Heart right ventricle (tissue), 16 donors: ENCODE results near the gene PRG2. TPM values are rescaled to one million over a fixed set of nuclear protein-coding genes. Genes with fewer than 3 reads are reported as not detected.
A peak's percentile ranks its signal among the peaks of the same experiment; 100 is the strongest.

ENCODE experiments used
- ATAC-seq, 8 donors: fragments of 200-7000 bp; cut with Tn5 transposase; one replicate each; pipeline ENCODE4 v1.9.1; 2020; ENCODE audit warnings: mild to moderate bottlenecking in 8 of 8, moderate library complexity in 8 of 8, moderate number of reproducible peaks in 1 of 8
- DNase-seq, 2 donors: peaks; one replicate each; pipeline ENCODE4 v3.0.0-alpha.2; 2020
- H3K27ac ChIP-seq, 10 donors: fragments of 200-600 bp; sonication (generic) in 2 of 10; one replicate each; pipeline versions ENCODE4 v1.5.0 to v1.8.0; 2020 to 2022; ENCODE audit warnings: mild to moderate bottlenecking in 3 of 10
- H3K27me3 ChIP-seq, 7 donors: fragments of 200-600 bp; one replicate each; pipeline ENCODE4 v1.8.0; 2021 to 2022; ENCODE audit warnings: mild to moderate bottlenecking in 2 of 7
- H3K36me3 ChIP-seq, 9 donors: fragments of 200-600 bp; sonication (generic) in 1 of 9; one replicate each; pipeline versions ENCODE4 v1.5.0 to v1.8.0; 2020 to 2022; ENCODE audit warnings: mild to moderate bottlenecking in 2 of 9
- H3K4me1 ChIP-seq, 9 donors: fragments of 200-600 bp; sonication (generic) in 1 of 9; one replicate each; pipeline versions ENCODE4 v1.5.0 to v1.8.0; 2020 to 2022; ENCODE audit warnings: mild to moderate bottlenecking in 4 of 9
- H3K4me3 ChIP-seq, 10 donors: fragments of 200-600 bp; sonication (generic) in 2 of 10; one replicate each; pipeline versions ENCODE4 v1.5.0 to v1.8.0; 2020 to 2022; ENCODE audit warnings: mild to moderate bottlenecking in 7 of 10, moderate library complexity in 2 of 10
- H3K9me3 ChIP-seq, 11 donors: fragments of 200-600 bp in 10 of 11; sonication (generic) in 2 of 11; one replicate each; pipeline versions ENCODE4 v1.5.0 to v1.8.0; 2013 to 2022; ENCODE audit warnings: mild to moderate bottlenecking in 2 of 11, control low read depth in 1 of 11, moderate library complexity in 1 of 11
- WGBS, 2 donors: extraction: QIAGEN DNeasy Blood & Tissue Kit; methylation state at CpG; one replicate each; pipeline ENCODE4 v1.1.7; 2013; ENCODE audit warnings: inconsistent platforms in 1 of 2; 5-methylcytosine and 5-hydroxymethylcytosine counted together
- intact Hi-C, 10 donors: fragments of 100-400 bp; cut with DNase I; formaldehyde crosslinking; loops; one replicate each; pipeline versions ENCODE4 v1.11.1 to v1.14.2; 2022
- polyA plus RNA-seq, 2 donors: library from polyadenylated mRNA; stranded (reverse); fragments of 200-250 nt; gene quantifications; one replicate each; pipeline ENCODE4 v1.2.3, GENCODE V29; 2013
- total RNA-seq, 10 donors: library from RNA; stranded (reverse); fragmentation: NEBNext Ultra II Directional in 3 of 10; extraction: Animal tissue kit (Norgen Biotek cat#: 25700) in 3 of 10; gene quantifications; one replicate each; pipeline versions ENCODE4 v1.2.1 to v1.2.4, GENCODE V29; 2021 to 2023
- TF ChIP-seq, protein P1 (sequence below), 9 donors: fragments of 200-600 bp; sonication (generic) in 2 of 9; IDR thresholded peaks; one replicate each; pipeline versions ENCODE4 v1.5.0 to v1.8.0; 2021 to 2022; ENCODE audit warnings: antibody characterized with exemption in 9 of 9, mild to moderate bottlenecking in 5 of 9, moderate library complexity in 1 of 9
- donor health status: Arrhythmogenic right ventricular cardiomyopathy.
- donor health status: ischemic (EF 13 %, LVEDD 7.1; RV severe dilation, severe dysfunction).
- donor health status: healthy with polysubstance abuse.
- donor health status: DM: no; HTN: yes; CAD: no.
- donor health status: DM: no; HTN: no; CAD: no.
- donor health status: ischemic (EF 25% LVEDD 6.9; RV normal size, moderate dysfunction).
- donor health status: ischemic (EF 25% LVEDD 5.7; RV mildly dilated, moderate dysfunction).
- donor health status: healthy.
- donor health status: DM: yes; HTN: yes; CAD: no.
- donor health status: Ischemic cardiomyopathy.
- donor health status: ischemic (EF 35%, LVEDD 5.7; RV mildly dilated, moderate dysfunction).
- donor health status: nonischemic (EF 11% LVEDD 7.7; RV severe dilation, severe dysfunction).
- donor health status: DM: yes; HTN: yes; CAD: no.
- donor health status: PGD.
- donor health status: ischemic (EF 29% LVEDD 5.4; RV normal size, mild dysfunction).
- donor health status: nonischemic (EF 23%, LVEDD 6.1; RV moderate dilation, normal function).

PRG2 gene
- total and polyA plus RNA-seq, 12 donors = 0.49 TPM; not detected in 11

DNA sequence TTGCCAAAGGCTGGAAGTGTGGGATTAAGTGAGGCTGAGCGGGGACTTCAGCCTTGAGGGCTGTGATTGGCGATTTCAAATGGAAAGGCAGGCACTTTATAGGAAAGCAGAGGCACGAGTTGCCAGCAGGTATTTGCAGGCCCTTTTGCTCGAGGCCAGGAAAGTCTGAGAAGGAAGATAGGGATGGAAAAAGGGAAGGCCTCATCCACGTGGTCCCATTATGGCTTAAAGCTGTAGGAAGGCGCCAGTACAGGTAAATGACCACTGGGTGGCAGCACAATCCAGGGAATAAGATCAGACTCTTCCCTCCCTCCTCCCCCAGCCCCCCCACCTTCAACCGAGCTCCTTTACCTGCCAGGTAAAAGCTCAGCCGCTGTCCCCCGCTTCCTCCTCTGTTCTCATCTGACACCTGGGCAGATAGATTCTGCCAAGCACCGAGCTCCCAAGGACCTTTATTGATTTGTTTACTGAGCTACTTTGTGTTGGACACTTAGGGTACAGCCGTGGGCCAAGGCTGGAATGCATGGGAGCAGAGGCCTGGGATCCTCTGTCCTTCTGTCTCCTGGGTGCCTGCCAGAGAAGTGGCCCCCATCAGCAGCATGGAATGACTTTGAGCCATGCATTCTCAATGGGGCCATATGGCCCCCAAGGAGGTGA, 44.8 kb downstream of the PRG2 start:
- Histone ChIP-seq H3K27ac (no peak overlapping the region), H3K4me1 (peaks cover 0 to 9% (median 4%) of the 10 kb centered on the region in 9 donors), H3K4me3 (no peak overlapping the region), H3K27me3 (peaks cover 0 to 7% (median 0%) of the 10 kb centered on the region in 7 donors), H3K36me3 (no peaks in the 10 kb centered on the region), H3K9me3 (no peaks in the 10 kb centered on the region)
- TF ChIP-seq, protein P1, sequence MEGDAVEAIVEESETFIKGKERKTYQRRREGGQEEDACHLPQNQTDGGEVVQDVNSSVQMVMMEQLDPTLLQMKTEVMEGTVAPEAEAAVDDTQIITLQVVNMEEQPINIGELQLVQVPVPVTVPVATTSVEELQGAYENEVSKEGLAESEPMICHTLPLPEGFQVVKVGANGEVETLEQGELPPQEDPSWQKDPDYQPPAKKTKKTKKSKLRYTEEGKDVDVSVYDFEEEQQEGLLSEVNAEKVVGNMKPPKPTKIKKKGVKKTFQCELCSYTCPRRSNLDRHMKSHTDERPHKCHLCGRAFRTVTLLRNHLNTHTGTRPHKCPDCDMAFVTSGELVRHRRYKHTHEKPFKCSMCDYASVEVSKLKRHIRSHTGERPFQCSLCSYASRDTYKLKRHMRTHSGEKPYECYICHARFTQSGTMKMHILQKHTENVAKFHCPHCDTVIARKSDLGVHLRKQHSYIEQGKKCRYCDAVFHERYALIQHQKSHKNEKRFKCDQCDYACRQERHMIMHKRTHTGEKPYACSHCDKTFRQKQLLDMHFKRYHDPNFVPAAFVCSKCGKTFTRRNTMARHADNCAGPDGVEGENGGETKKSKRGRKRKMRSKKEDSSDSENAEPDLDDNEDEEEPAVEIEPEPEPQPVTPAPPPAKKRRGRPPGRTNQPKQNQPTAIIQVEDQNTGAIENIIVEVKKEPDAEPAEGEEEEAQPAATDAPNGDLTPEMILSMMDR (IDR thresholded peaks at IDR 0.05) = peak; percentile 67 to 90 (median 87)
- DNase-seq (peak; percentile 42 to 74), ATAC-seq (peak in 7 of 8 donors; percentile 49 to 75 (median 73))
- intact Hi-C loops = loop anchor here (2.0 to 10.0 kb wide), 16 partner anchors 82 to 1179 kb away; partner anchors contain the start of genes YPEL4 (in 5 of the 10), SLC43A3 (in 1 of the 10) and TIMM10 (in 1 of the 10)
- WGBS, 2 donors = 17 to 21% methylated on average over 11 of the region's 11 CpGs

- intact Hi-C loops = loop anchor here (2.0 to 10.0 kb wide), 15 partner anchors 82 to 1180 kb away; partner anchors contain the start of genes YPEL4 (in 5 of the 10), SLC43A3 (in 1 of the 10) and TIMM10 (in 1 of the 10)
Observed at GRCh38 chr11:57344826-57345225, 45.6 kb downstream of the PRG2 start.

GRCh38 chr11:57343825-57344224, 46.6 kb downstream of the PRG2 start:
- no peaks in the 10 kb centered on the region for H3K36me3 ChIP-seq
- H3K9me3 ChIP-seq = no peaks in the 10 kb centered on the region
- ATAC-seq (no peak), DNase-seq (no peak)
- TF ChIP-seq, protein P1 (IDR thresholded peaks at IDR 0.05) = no peak
- no peak overlapping the region for H3K27ac ChIP-seq
- peaks cover 0 to 9% (median 0%) of the 10 kb centered on the region in 7 donors for H3K27me3 ChIP-seq
- WGBS, 2 donors = 65 to 74% methylated on average over 7 of the region's 7 CpGs
- H3K4me1 ChIP-seq = no peaks in the 10 kb centered on the region
- intact Hi-C loops = loop anchor here in 7 of 10 donors (2.0 to 10.0 kb wide), 8 partner anchors 111 to 1181 kb away; partner anchors contain the start of gene YPEL4 (in 4 of the 7)
- no peak overlapping the region for H3K4me3 ChIP-seq

More at GRCh38 chr11:57344826-57345225, 45.6 kb downstream of the PRG2 start:
- H3K9me3 ChIP-seq = no peaks in the 10 kb centered on the region
- ATAC-seq (no peak), DNase-seq (no peak)
- no peaks in the 10 kb centered on the region for H3K36me3 ChIP-seq
- no peak overlapping the region for H3K4me3 ChIP-seq
- TF ChIP-seq, protein P1 (IDR thresholded peaks at IDR 0.05) = no peak
- H3K4me1 ChIP-seq = peaks cover 0 to 5% (median 2%) of the 10 kb centered on the region in 9 donors
- WGBS, 2 donors = 93 to 94% methylated on average over 10 of the region's 10 CpGs
- H3K27me3 ChIP-seq = peaks cover 0 to 9% (median 0%) of the 10 kb centered on the region in 7 donors
- H3K27ac ChIP-seq = no peak overlapping the region

- Histone ChIP-seq H3K9me3 (no peaks in the 10 kb centered on the region), H3K4me3 (no peak overlapping the region), H3K36me3 (no peaks in the 10 kb centered on the region), H3K4me1 (no peaks in the 10 kb centered on the region), H3K27ac (no peak overlapping the region), H3K27me3 (peaks cover 0 to 9% (median 0%) of the 10 kb centered on the region in 7 donors)
- intact Hi-C loops = loop anchor here in 6 of 10 donors (5.0 to 10.0 kb wide), 7 partner anchors 112 to 1182 kb away; partner anchors contain the start of gene YPEL4 (in 4 of the 6)
- 80 to 83% methylated on average over 11 of the region's 11 CpGs for WGBS, 2 donors
- TF ChIP-seq, protein P1 (IDR thresholded peaks at IDR 0.05) = no peak
- no peak for ATAC-seq
- no peak for DNase-seq
Observed at GRCh38 chr11:57342702-57343101, 47.7 kb downstream of the PRG2 start.
